HG02943 (cell line): ENCODE measurements around the gene XPC.
A peak's percentile ranks its signal among the peaks of the same experiment; 100 is the strongest.

ENCODE experiments used
- ATAC-seq: cut with Tn5 transposase; IDR thresholded peaks from one replicate; pipeline ENCODE4 v1.9.1; 2021; ENCODE audit warnings: mild to moderate bottlenecking, low read depth, moderate library complexity; ENCODE audit not compliant: unreplicated experiment

The XPC gene

DNA sequence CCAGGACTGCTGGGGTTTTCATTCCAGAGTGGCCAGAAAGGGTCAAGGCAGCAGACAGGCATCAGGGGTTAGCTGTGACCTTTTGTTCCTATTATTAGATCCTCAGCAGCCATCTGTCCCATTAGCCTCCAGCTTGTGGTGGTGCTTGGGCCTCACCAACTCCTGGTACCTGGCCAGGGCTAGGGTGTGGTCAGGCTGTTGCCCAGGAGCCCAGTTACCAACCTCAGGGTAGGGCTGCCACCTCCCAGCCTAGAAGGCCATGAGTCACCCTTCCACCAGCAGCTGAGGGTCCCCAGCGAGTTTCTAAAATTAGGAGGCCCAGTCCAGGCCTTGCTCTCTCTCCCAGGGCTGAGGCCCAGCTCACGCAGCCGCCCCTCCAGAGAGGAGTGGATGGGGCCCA, 41.4 kb downstream of the XPC start:
- no peak for ATAC-seq

GRCh38 chr3:14135581-14135980, 42.8 kb downstream of the XPC start:
- ATAC-seq, result no peak

DNA sequence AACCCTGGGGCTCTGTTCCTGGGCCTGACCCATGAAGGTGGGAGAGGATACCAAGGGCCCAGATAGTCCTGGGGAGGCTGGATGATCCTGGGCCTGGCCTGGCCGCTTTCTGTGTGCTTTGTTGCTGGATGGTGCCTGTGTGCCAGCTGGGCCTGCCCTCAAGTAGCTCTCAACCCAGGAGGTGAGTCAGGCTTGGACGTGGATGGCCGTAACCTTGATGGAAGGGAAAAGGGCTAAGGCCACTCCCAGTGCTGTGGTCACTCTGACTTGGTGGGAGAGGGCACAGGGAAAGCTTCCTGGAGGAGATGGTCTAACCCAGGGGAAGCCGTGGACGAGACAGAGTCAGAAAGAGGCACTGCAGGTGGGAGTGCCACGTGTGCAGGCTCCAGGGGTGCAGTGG, 44.1 kb downstream of the XPC start:
- ATAC-seq, result no peak

DNA sequence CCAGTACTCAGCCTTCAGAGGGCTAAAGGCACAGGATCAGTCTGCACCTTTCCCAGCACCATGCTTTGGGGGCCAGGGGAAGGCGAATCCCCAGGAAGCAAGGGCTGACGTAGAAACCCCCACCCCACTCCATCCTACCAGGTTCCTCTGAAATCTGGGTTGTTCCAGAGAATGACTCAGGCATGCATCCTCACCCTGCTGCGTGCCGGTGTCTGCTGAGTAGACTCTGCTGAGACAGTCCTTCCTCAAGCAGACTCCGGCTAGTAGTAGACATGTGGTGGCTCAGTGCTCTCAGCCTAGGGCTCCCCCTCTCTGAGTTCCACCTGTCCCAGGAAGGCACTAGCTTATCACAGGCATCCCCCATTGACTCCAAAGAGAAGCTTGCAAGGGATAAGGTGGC, 44.5 kb downstream of the XPC start:
- ATAC-seq, result no peak

DNA sequence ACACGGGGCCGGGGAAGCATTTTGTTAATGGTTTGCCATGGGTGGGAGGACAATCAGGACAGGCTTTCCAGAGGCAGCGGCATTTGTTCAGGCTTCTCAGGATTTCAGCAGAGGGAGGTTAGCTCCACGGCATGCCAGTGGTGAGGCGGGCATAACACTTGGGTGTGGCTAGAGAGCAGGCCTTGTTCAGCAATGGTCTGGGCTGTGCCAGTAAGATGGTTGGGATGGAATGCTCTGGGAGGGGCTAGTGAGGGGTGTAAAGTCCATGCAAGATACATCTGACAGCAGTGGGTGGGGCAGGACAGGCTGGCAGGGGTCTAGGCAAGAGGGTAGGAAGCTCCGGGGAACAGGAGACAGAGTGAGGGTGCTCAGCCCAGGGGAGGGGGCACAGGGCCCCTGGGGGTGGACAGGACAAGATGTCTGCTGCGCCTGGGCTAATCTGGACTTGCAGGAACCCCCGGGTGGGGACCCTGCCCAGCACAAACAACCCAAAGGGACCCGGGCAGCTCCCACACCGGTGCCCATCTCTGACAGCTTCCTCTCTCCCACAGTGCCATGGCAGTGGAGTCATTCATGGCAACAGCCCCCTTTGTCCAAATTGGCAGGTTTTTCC, 45.1 kb downstream of the XPC start:
- ATAC-seq, result no peak

DNA sequence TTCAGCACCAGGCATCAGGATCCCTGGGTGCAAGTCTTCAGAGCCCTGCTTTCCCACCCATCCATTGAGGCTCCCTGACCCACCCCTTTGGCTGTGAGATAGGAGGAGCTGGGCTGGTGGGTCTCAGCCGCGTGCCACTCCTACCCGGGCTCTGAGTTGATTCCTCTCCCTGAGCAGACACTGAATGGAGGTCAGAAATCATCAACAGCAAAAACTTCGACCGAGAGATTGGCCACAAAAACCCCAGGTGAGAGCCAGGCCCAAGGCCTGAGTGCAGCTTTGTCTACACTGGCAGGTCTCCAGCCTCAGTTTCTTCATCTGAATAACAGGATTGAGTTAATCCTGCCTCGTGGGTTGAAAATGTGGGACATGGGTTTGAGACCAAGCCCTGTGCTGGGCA, 45.7 kb downstream of the XPC start:
- no peak for ATAC-seq

DNA sequence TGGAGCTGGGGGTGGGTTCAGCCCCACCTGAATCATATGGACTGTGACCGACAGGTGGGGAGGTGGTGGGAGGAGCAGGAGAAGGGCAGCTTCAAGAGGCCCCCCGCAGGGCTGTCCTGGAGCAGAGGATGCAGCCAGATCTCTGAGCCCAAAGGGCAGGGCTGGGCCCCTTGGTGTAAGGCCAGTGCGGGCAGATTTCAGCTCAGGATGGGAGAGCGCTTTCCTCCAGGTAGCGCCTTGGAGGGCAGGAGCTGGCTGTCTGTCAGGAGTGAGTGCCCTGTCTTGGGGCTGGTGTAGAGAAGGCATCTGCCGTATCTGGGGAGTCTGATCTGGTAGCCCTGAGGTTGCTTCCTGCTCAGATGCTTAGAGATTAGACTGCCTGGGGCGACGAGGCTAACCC, 46.3 kb downstream of the XPC start:
- no peak for ATAC-seq

- no peak for ATAC-seq
Measured at GRCh38 chr3:14131134-14131533, 47.3 kb downstream of the XPC start.

DNA sequence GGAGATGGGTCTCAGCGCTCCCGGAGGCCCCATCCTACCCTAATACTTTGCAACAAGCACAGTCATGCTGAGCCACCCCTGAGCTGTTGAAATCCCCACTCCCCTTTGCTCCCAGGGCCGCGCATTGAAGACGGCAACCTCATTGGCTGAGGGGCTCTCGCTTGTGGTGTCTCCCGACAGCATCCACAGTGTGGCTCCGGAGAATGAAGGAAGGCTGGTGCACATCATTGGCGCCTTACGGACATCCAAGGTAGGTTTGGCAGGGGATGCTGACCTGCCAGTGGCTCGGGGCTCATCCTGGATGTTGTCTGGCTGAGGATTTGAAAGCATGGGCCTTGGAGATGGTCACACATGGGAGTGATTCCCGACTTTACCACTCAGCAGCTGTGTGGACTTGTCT, 47.7 kb downstream of the XPC start:
- no peak for ATAC-seq

- no peak for ATAC-seq
Measured at GRCh38 chr3:14130230-14130629, 48.2 kb downstream of the XPC start.

DNA sequence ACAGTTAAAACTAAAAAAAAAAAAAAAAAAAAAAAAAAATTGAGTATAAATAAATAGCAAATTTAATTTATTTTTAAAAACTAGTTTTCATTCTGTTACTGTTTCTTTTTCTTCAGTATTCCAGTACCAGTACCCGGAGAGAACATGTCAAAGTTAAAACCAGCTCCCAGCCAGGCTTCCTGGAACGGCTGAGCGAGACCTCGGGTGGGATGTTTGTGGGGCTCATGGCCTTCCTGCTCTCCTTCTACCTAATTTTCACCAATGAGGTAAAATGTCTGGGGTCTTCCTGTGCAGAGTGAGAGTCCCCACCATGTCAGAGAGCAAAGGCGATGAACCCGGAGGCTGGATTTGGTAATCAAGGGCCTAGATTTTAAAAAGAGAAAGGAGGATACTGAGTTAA, 49.1 kb downstream of the XPC start:
- ATAC-seq, result no peak

GRCh38 chr3:14128724-14129123, 49.7 kb downstream of the XPC start:
- ATAC-seq, result no peak

GRCh38 chr3:14127516-14128161, 50.8 kb downstream of the XPC start:
- no peak for ATAC-seq

DNA sequence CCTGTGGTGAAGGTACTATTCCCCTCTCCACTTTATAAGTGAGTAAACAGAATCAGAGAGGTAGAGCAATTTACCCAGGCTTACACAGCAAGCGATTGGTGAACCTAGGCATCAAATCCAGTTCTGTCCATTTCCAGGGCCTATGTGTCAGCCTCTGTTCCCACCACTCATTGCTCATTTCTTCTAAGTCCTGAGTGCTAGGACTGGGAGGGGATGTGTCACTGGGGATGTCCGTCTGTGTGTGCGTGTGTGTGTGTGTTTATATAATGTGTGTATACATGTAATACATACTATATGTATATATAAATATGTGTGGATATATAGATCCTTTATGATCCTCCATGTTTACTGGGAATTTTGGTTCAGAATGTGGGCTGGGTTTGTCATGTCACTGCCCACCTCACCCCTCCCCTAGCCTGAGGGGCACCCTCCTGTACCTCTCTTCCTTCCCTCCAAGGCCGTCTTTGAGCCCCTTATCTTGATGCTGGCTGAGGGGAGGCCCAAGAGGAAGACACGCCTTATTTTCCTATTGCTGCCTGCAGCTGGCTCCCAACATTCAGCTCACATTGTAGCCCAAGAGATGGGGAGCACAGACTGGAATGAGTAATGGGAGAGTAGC, 51.4 kb downstream of the XPC start:
- no peak for ATAC-seq

DNA sequence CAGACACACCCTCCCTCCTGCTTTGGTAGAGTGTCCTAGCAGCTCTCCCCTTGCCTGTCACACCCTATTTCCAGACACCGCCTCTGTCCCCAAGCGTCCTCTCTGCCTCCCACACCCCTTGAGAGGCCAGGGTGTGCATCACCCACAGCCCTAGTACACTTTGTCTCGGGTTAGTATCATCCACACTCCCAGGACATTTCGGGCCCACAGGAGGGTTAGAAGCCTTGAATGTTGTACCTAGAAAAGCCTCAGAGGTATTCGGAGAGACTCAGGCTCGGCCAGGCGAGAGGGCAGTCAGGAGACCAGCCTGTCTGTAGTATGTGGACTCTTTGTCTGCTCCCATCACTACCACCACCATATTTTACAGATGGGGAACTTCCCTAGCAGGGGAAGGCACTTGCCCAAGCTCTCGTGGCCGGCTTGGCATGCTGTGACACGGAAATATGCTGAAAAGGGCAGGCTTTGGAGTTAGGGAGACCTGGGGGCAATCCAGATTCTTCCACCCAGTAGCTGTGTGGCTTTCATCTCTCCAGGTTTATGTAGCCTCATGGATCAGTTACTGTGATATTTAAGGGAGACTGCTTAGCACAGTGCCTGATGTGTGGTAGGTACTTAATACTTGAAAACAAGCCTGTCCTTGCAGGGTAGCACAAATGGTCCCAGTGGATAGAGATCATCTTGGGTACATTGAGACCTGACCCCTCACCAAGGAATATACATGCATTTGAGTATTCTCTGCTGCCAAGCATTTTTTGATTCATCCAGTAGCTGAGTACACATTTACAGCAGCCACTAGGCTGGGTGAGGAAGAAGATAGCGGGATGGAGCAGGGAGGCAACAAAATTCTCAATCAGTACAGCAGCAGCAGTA, 52.1 kb downstream of the XPC start:
- ATAC-seq, result no peak

DNA sequence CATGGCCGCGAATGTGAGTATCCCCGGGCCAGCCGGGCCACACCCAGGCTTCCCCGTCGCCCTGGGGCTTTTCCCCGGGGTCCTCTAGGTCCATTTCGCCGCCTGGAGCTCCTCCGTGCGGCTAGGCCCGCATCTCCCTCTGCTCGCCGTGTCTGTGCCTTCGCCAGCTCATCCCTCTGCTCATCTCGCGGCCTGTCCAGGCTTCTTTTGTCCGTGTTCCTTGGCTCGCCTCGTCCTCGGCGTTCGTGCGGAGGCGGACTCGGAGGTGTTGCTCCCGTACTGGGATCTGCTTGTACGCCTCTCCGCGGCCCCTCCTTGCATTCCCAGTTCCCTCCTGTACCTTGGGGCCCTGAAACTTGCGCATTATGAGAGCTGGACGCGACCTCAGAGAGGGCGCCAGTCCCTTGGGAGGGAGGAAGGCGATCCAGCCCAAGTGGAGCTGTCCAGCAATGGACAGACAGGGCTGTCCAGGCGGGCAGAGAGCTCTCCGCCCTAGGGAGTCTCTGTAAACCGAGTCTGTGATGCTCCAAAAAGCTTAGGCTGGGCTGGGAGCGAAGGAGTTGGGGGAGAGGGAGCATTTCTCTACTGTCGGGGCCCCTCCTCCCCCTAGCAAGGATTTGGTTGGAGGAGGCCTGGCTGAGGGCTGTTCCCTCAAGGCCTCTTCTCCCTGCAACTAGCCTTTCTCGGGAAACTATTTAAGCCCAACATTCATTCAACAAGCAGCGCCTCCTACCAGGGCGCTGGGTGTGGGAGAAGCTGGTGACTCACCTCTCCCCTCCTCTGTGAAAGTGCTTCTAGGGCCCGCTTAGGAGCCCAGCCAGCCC, 53.0 kb downstream of the XPC start:
- ATAC-seq, result peak; percentile 25

DNA sequence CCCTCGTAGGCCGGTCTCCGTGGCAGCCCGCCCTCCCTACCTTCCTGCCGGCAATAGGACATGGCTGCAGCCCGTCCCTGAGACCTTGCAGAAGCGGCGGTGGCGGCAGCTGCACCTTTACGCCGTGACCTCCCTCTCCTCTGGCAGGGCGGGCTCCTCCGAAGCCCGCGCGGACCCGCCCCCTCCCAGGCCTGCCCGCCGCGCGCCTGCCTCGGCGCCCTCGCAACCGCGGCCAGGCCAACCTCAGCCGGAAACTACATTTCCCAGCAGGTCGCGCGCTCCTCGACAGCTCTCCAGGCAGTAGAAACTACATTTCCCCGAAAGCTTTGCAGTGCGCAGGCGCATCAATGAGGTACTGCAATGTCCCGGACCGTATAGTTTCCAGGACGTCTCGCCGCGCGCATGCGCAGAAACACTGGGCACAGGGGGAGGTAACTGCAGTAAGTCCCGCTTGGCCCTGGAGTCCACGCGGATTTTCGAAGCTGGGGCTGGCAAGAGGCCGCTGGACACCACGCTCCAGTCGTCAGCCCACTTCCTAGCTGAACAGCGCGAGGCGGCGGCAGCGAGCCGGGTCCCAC, 53.7 kb downstream of the XPC start, which contains the start of the genes CHCHD4 and TMEM43:
TSS of gene CHCHD4 (minus strand) at position 256 of the 578 bp plus-strand sequence. CDS start at position 62, 194 bp downstream.
TSS of gene TMEM43 (plus strand) at position 438 of the 578 bp plus-strand sequence. CDS start 142 bp downstream, outside the sequence.
- peak; percentile 86 for ATAC-seq

DNA sequence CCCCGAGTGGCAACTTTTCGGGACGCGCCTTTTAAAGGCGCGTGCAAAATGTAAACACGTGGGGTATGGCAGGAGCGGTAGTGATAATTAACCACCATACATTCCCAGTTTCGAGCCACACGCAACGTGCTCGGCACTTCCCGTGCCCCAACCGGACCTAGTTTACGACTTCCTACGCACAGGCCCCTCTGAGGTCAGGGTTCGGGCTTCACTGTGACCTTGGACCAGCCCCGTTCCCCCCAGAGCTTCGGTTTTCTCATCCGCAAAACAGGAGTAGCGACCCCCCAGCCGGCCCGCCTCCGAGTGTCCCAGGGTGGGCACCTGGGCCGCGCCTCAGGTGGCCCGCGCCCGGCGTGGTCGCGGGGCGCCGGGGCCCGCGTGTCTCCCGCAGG, 54.2 kb downstream of the XPC start:
- peak; percentile 43 for ATAC-seq

DNA sequence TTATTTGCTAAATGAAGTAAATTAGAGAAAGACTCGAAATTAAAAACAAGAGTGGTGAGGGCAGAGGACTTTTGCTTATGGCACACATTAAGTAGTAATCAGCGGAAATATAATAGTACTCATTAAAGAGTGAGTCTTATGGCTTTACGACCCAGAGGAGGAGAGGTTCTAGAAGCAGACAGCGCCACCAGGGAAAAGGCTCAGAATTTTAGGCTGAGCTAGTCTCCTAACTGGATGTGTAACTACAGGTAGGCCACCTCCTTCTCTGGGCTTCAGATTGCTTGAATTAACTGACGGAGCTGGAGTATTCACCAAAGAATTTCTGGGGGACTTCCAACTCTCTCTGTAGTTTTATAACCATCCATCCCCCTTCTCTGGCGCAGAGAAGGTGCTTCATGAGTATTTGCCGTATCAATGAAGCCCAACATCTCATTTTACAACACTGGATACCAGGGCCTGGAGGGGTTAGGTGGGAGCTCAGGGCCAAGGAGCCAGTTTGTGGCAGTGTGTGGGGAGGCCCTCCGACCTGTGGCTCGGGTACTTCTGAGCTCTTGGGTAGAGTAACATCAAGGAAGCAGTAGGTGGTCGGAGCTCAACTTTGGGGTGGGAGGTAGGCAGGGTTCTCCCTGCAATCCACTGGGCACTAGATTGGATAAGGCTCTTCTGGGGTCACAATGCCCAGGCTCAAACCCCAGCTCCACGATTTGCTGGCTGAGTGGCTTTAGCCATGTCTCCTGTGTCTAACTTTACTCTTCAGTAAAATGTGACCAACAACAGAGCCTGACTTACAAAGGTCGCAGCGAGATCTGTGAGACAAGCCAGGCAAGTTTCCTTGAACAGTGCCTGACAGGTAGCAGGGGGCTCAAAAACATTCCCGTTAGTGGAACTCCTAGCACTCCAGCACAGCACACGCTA, 54.8 kb downstream of the XPC start:
- ATAC-seq, result no peak
